HCT116 (cell line): Measurements from ENCODE around the gene BCKDHB. TPM values are rescaled to one million over a fixed set of nuclear protein-coding genes. Genes with fewer than 3 reads are reported as not detected.

ENCODE experiments used
- ATAC-seq: fragments of 200-7000 bp; cut with Tn5 transposase; 2 replicates; pipeline ENCODE4 v1.9.1; 2020; ENCODE audit warnings: mild to moderate bottlenecking, moderate library complexity
- BruUV-seq: library from RNA; stranded (reverse); fragments of 400-500 nt; replicated peaks from 2 replicates; lab custom pipeline; 2021; lab: Mats Ljungman, UMichigan
- CTCF ChIA-PET: fragments of 300-600 bp; sonication (Branson Sonifier 250); formaldehyde crosslinking; loops from one replicate; lab custom pipeline; 2021; ENCODE audit warnings: antibody characterized with exemption; lab: Charles Lee
- POLR2A ChIA-PET: fragments of 300-600, 350-600 bp; sonication (Branson Sonifier 250); formaldehyde crosslinking; loops from one replicate; lab custom pipeline; 2021; ENCODE audit warnings: antibody characterized with exemption; lab: Charles Lee
- RAD21 ChIA-PET, 2 experiments: fragments of 300-600 bp; sonication (Branson Sonifier 250); formaldehyde crosslinking; loops; one replicate each; lab custom pipeline; 2023; ENCODE audit warnings: low total read pairs in 2 of 2; ENCODE audit not compliant: uncharacterized antibody in 2 of 2, unreplicated experiment in 2 of 2, low non-redundant PET in 1 of 2; lab: Charles Lee
- DNase-seq: peaks from one replicate; pipeline ENCODE4 v3.0.0-alpha.2; 2010; ENCODE audit warnings: low read depth, low spot score
- H2AFZ ChIP-seq: fragments of 200-600 bp; shearing (Covaris generic), sonication (generic); 2 replicates; pipeline ENCODE4 v1.6.1; 2017; ENCODE audit warnings: low read depth, mixed run types, mixed read lengths, antibody characterized with exemption, low read length; ENCODE audit not compliant: poor library complexity, severe bottlenecking
- H3K27ac ChIP-seq: 2 replicates; pipeline ENCODE4 v1.5.1; 2012; ENCODE audit warnings: low read depth, low read length
- H3K27me3 ChIP-seq: fragments of 200-600 bp; sonication (generic); 2 replicates; pipeline ENCODE4 v1.6.1; 2016; ENCODE audit warnings: mixed run types, low read length, mixed read lengths; ENCODE audit not compliant: insufficient read depth
- H3K36me3 ChIP-seq, 2 experiments: fragments of 200-500 bp in 1 of 2; fragments of 200-600 bp in 1 of 2; sonication (Bioruptor generic) in 1 of 2; sonication (generic) in 1 of 2; 2 replicates each; pipeline versions ENCODE4 v1.5.1 to v1.6.1; 2014 to 2016; ENCODE audit warnings: low read length in 2 of 2, inconsistent platforms in 1 of 2, mixed read lengths in 1 of 2, mixed run types in 1 of 2; ENCODE audit not compliant: insufficient read depth in 2 of 2, control insufficient read depth in 1 of 2
- H3K4me1 ChIP-seq, 2 experiments: fragments of 200-600 bp in 1 of 2; sonication (generic) in 1 of 2; 2 replicates each; pipeline versions ENCODE4 v1.5.1 to v1.6.1; 2012 to 2017; ENCODE audit warnings: low read length in 2 of 2, inconsistent platforms in 1 of 2, mild to moderate bottlenecking in 1 of 2, mixed read lengths in 1 of 2, mixed run types in 1 of 2, moderate library complexity in 1 of 2; ENCODE audit not compliant: insufficient read depth in 2 of 2, control insufficient read depth in 1 of 2
- H3K4me2 ChIP-seq: fragments of 200-600 bp; sonication (generic); 2 replicates; pipeline ENCODE4 v1.6.1; 2017; ENCODE audit warnings: mixed run types, low read length, mixed read lengths
- H3K4me3 ChIP-seq, 2 experiments: fragments of 200-600 bp in 1 of 2; sonication (generic) in 1 of 2; replicated peaks in 1 of 2; 2 replicates each; pipeline ENCODE4 v1.5.1; 2011 to 2016; ENCODE audit warnings: low read length in 2 of 2, control low read depth in 1 of 2, low read depth in 1 of 2, mild to moderate bottlenecking in 1 of 2, mixed read lengths in 1 of 2, mixed run types in 1 of 2
- H3K79me2 ChIP-seq: fragments of 200-600 bp; sonication (generic); 2 replicates; pipeline ENCODE4 v1.6.1; 2017; ENCODE audit warnings: mild to moderate bottlenecking, mixed run types, low read length, moderate library complexity, mixed read lengths; ENCODE audit not compliant: insufficient read depth
- H3K9ac ChIP-seq: fragments of 200-600 bp; sonication (generic); 2 replicates; pipeline ENCODE4 v1.6.1; 2016; ENCODE audit warnings: low read length, mixed read lengths
- H3K9me2 ChIP-seq: fragments of 200-600 bp; sonication (generic), shearing (Covaris generic); 2 replicates; pipeline ENCODE4 v1.6.1; 2017; ENCODE audit warnings: mixed run types, mild to moderate bottlenecking, moderate library complexity; ENCODE audit not compliant: insufficient read depth
- H3K9me3 ChIP-seq, 2 experiments: fragments of 200-500 bp in 1 of 2; fragments of 200-600 bp in 1 of 2; sonication (Bioruptor generic) in 1 of 2; sonication (generic) in 1 of 2; 2 replicates each; pipeline ENCODE4 v1.6.1; 2014 to 2017; ENCODE audit warnings: low read length in 2 of 2, mixed read lengths in 2 of 2, inconsistent platforms in 1 of 2, low read depth in 1 of 2, mild to moderate bottlenecking in 1 of 2, mixed run types in 1 of 2, moderate library complexity in 1 of 2; ENCODE audit not compliant: control insufficient read depth in 1 of 2, insufficient read depth in 1 of 2
- H4K20me1 ChIP-seq: fragments of 200-600 bp; sonication (generic), shearing (Covaris generic); 2 replicates; pipeline ENCODE4 v1.6.1; 2017; ENCODE audit warnings: mixed run types, mild to moderate bottlenecking, moderate library complexity; ENCODE audit not compliant: insufficient read depth
- ATF3 ChIP-seq: IDR thresholded peaks from 2 replicates; pipeline ENCODE4 v1.6.1; 2012
- CBX3 ChIP-seq: IDR thresholded peaks from 2 replicates; pipeline ENCODE4 v1.6.1; 2012; ENCODE audit warnings: low read depth
- CEBPB ChIP-seq: IDR thresholded peaks from 2 replicates; pipeline ENCODE4 v1.6.1; 2012; ENCODE audit warnings: low read depth
- EGR1 ChIP-seq: IDR thresholded peaks from 2 replicates; pipeline ENCODE4 v1.6.1; 2012; ENCODE audit warnings: low read depth
- ELF1 ChIP-seq: IDR thresholded peaks from 2 replicates; pipeline ENCODE4 v1.6.1; 2012; ENCODE audit warnings: low read depth, borderline replicate concordance
- EZH2phosphoT487 ChIP-seq: fragments of 200-600 bp; IDR thresholded peaks from 2 replicates; pipeline ENCODE4 v1.6.1; 2018; ENCODE audit warnings: antibody characterized with exemption, borderline replicate concordance
- FOSL1 ChIP-seq: IDR thresholded peaks from 2 replicates; pipeline ENCODE4 v1.6.1; 2012; ENCODE audit warnings: low read depth
- JUND ChIP-seq: IDR thresholded peaks from 2 replicates; pipeline ENCODE4 v1.6.1; 2012
- POLR2A ChIP-seq: IDR thresholded peaks from 2 replicates; pipeline ENCODE4 v1.7.0; 2011; ENCODE audit warnings: borderline replicate concordance; ENCODE audit not compliant: insufficient read depth, insufficient read length; ENCODE audit errors: extremely low read depth
- POLR2AphosphoS5 ChIP-seq: IDR thresholded peaks from 2 replicates; pipeline ENCODE4 v1.6.1; 2011; ENCODE audit warnings: mild to moderate bottlenecking, low read depth, low read length, moderate library complexity
- RAD21 ChIP-seq: IDR thresholded peaks from 2 replicates; pipeline ENCODE4 v1.6.1; 2012; ENCODE audit warnings: low read depth, mild to moderate bottlenecking
- SP1 ChIP-seq: IDR thresholded peaks from 2 replicates; pipeline ENCODE4 v1.6.1; 2012; ENCODE audit warnings: low read depth
- SRF ChIP-seq: IDR thresholded peaks from 2 replicates; pipeline ENCODE4 v1.6.1; 2012; ENCODE audit warnings: low read depth
- TCF7L2 ChIP-seq: IDR thresholded peaks from 2 replicates; pipeline ENCODE4 v1.7.0; 2011; ENCODE audit warnings: borderline replicate concordance, inconsistent platforms; ENCODE audit not compliant: insufficient read depth, insufficient read length; ENCODE audit errors: extremely low read depth
- ZFX ChIP-seq: fragments of 450-650 bp; IDR thresholded peaks from 2 replicates; pipeline ENCODE4 v1.6.1; 2017
- ZNF274 ChIP-seq: fragments of 200-500 bp; sonication (Bioruptor generic); IDR thresholded peaks from 2 replicates; pipeline ENCODE4 v1.6.1; 2014; ENCODE audit warnings: mild to moderate bottlenecking, low read depth, low read length, inconsistent platforms
- intact Hi-C: fragments of 100-400 bp; cut with micrococcal nuclease; formaldehyde crosslinking; loops from 2 replicates; pipeline ENCODE4 v1.10.0; 2022
- total RNA-seq: library from RNA; stranded (reverse); gene quantifications from one replicate; pipeline ENCODE4 v1.2.1, GENCODE V29; 2021; ENCODE audit not compliant: unreplicated experiment
- TF ChIP-seq, protein P1 (sequence below), 3 experiments: fragments of 200-600 bp in 1 of 3; sonication (generic) in 1 of 3; IDR thresholded peaks in 2 of 3; conservative IDR thresholded peaks in 1 of 3; 2 replicates each; pipeline ENCODE4 v1.5.1; 2012 to 2017; ENCODE audit warnings: low read depth in 2 of 3, low read length in 2 of 3, antibody characterized with exemption in 1 of 3, borderline replicate concordance in 1 of 3, control low read depth in 1 of 3, mild to moderate bottlenecking in 1 of 3, mixed read lengths in 1 of 3, mixed run types in 1 of 3, moderate library complexity in 1 of 3; ENCODE audit not compliant: insufficient read depth in 1 of 3
- TF ChIP-seq, protein P2 (sequence below): IDR thresholded peaks from 2 replicates; pipeline ENCODE4 v1.6.1; 2012
- TF ChIP-seq, protein P3 (sequence below): IDR thresholded peaks from 2 replicates; pipeline ENCODE4 v1.6.1; 2011; ENCODE audit warnings: mild to moderate bottlenecking, low read length, moderate library complexity; ENCODE audit not compliant: insufficient replicate concordance; ENCODE audit errors: extremely low read depth

The BCKDHB gene
- total RNA-seq, 1 experiment from 2014 or later, result 11.2 TPM

GRCh38 chr6:80126657-80127345 lies 20.3 kb downstream of the BCKDHB start:
- Histone ChIP-seq H3K9me2 (no peaks in the 10 kb centered on the region), H3K4me1 (peaks cover 11 to 14% of the 10 kb centered on the region in 2 experiments), H3K79me2 (no peaks in the 10 kb centered on the region), H3K4me2 (no peak overlapping the region), H3K36me3 (no peaks in the 10 kb centered on the region; a peak in 1 of 4 replicates), H3K9ac (no peak overlapping the region), H4K20me1 (no peaks in the 10 kb centered on the region), H3K4me3 (no peak overlapping the region), H3K9me3 (no peaks in the 10 kb centered on the region), H2AFZ (no peak overlapping the region), H3K27ac (no peak overlapping the region), H3K27me3 (no peaks in the 10 kb centered on the region)
- ChIA-PET POLR2A (no interaction called here), RAD21 (no interaction called here), CTCF (interaction anchor here (0.6 kb wide), 1 partner anchor 259 kb away, joined by 3 read pairs; no protein-coding TSS in a partner anchor)
- no TSS peak for BruUV-seq
- TF ChIP-seq, protein P1, sequence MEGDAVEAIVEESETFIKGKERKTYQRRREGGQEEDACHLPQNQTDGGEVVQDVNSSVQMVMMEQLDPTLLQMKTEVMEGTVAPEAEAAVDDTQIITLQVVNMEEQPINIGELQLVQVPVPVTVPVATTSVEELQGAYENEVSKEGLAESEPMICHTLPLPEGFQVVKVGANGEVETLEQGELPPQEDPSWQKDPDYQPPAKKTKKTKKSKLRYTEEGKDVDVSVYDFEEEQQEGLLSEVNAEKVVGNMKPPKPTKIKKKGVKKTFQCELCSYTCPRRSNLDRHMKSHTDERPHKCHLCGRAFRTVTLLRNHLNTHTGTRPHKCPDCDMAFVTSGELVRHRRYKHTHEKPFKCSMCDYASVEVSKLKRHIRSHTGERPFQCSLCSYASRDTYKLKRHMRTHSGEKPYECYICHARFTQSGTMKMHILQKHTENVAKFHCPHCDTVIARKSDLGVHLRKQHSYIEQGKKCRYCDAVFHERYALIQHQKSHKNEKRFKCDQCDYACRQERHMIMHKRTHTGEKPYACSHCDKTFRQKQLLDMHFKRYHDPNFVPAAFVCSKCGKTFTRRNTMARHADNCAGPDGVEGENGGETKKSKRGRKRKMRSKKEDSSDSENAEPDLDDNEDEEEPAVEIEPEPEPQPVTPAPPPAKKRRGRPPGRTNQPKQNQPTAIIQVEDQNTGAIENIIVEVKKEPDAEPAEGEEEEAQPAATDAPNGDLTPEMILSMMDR (IDR thresholded peaks at IDR 0.05 in 2 of 3, conservative IDR thresholded peaks at IDR 0.05 in 1 of 3; ENCODE audit: borderline replicate concordance in 1 of 3, insufficient read depth in 1 of 3, low read depth in 2 of 3, low read length in 2 of 3), result no peak
- TF ChIP-seq, protein P2, sequence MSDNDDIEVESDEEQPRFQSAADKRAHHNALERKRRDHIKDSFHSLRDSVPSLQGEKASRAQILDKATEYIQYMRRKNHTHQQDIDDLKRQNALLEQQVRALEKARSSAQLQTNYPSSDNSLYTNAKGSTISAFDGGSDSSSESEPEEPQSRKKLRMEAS, result no peak
- no peak for TF ChIP-seq JUND
- TF ChIP-seq, protein P3, sequence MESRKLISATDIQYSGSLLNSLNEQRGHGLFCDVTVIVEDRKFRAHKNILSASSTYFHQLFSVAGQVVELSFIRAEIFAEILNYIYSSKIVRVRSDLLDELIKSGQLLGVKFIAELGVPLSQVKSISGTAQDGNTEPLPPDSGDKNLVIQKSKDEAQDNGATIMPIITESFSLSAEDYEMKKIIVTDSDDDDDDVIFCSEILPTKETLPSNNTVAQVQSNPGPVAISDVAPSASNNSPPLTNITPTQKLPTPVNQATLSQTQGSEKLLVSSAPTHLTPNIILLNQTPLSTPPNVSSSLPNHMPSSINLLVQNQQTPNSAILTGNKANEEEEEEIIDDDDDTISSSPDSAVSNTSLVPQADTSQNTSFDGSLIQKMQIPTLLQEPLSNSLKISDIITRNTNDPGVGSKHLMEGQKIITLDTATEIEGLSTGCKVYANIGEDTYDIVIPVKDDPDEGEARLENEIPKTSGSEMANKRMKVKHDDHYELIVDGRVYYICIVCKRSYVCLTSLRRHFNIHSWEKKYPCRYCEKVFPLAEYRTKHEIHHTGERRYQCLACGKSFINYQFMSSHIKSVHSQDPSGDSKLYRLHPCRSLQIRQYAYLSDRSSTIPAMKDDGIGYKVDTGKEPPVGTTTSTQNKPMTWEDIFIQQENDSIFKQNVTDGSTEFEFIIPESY, result no peak
- no peak for TF ChIP-seq CEBPB
- TF ChIP-seq CBX3, result no peak
- TF ChIP-seq ZNF274, result no peak
- TF ChIP-seq POLR2A, result no peak
- TF ChIP-seq EGR1, result no peak
- TF ChIP-seq ZFX, result no peak
- TF ChIP-seq ATF3, result no peak
- no peak for TF ChIP-seq ELF1
- no peak for TF ChIP-seq EZH2phosphoT487
- TF ChIP-seq SP1, result no peak
- TF ChIP-seq FOSL1, result no peak
- TF ChIP-seq RAD21, result no peak
- TF ChIP-seq SRF, result no peak
- no peak for TF ChIP-seq TCF7L2
- TF ChIP-seq POLR2AphosphoS5, result no peak
- ATAC-seq, result no peak
- intact Hi-C loops, result no loop called here
- DNase-seq, result no peak
